Endothelial cell of umbilical vein (primary cell): ENCODE measurements around the gene MDN1. TPM values are rescaled to one million over a fixed set of nuclear protein-coding genes. Genes with fewer than 3 reads are reported as not detected.

Source experiments
- BruUV-seq: library from RNA; stranded (reverse); fragments of 400-500 nt; replicated peaks from 2 replicates; lab custom pipeline; 2021; lab: Mats Ljungman, UMichigan
- CTCF ChIA-PET: fragments of 300-600, 350-600 bp; sonication (Branson Sonifier 250); formaldehyde crosslinking; loops from one replicate; lab custom pipeline; 2021; ENCODE audit warnings: antibody characterized with exemption, inconsistent platforms; lab: Charles Lee
- POLR2A ChIA-PET: fragments of 300-600, 350-600 bp; sonication (Branson Sonifier 250); formaldehyde crosslinking; loops from one replicate; lab custom pipeline; 2021; ENCODE audit warnings: antibody characterized with exemption, inconsistent platforms; lab: Charles Lee
- DNase-seq: peaks from one replicate; pipeline ENCODE4 v3.0.0-alpha.2; 2011; ENCODE audit warnings: low read depth, low spot score
- FAIRE-seq: peaks from 2 replicates; lab custom pipeline; 2011; peaks lifted over from hg19 to GRCh38; lab: Jason Lieb, UNC
- H2AFZ ChIP-seq: 2 replicates; pipeline ENCODE4 v1.6.0; 2012; ENCODE audit warnings: low read depth, low read length, control low read depth, inconsistent platforms
- H3K27ac ChIP-seq: 2 replicates; pipeline ENCODE4 v1.5.1; 2011; ENCODE audit warnings: low read depth, mild to moderate bottlenecking, control low read depth, low read length, moderate library complexity; ENCODE audit not compliant: insufficient read depth
- H3K27me3 ChIP-seq, 2 experiments: 2 replicates each; pipeline versions ENCODE4 v1.6.0 to v1.6.1; 2011; ENCODE audit warnings: low read length in 2 of 2, mixed read lengths in 1 of 2; ENCODE audit not compliant: control insufficient read depth in 2 of 2, insufficient read depth in 2 of 2
- H3K36me3 ChIP-seq, 2 experiments: 2 replicates in 1 of 2; 3 replicates in 1 of 2; pipeline ENCODE4 v1.5.1; 2011; ENCODE audit warnings: low read length in 2 of 2, mild to moderate bottlenecking in 1 of 2, moderate library complexity in 1 of 2; ENCODE audit not compliant: control insufficient read depth in 2 of 2, insufficient read depth in 2 of 2; ENCODE audit errors: extremely low read depth in 1 of 2
- H3K4me1 ChIP-seq: 3 replicates; pipeline ENCODE4 v1.5.1; 2011; ENCODE audit warnings: mild to moderate bottlenecking, low read length; ENCODE audit not compliant: control insufficient read depth, insufficient read depth; ENCODE audit errors: extremely low read depth
- H3K4me2 ChIP-seq: 2 replicates; pipeline ENCODE4 v1.6.1; 2011; ENCODE audit warnings: low read length, control low read depth, mixed read lengths; ENCODE audit not compliant: insufficient read depth
- H3K4me3 ChIP-seq, 3 experiments: fragments of 200-600 bp in 1 of 3; sonication (generic), shearing (Covaris generic) in 1 of 3; replicated peaks in 1 of 3; 2 replicates each; pipeline ENCODE4 v1.5.1; 2011 to 2016; ENCODE audit warnings: control low read depth in 3 of 3, low read length in 3 of 3, mild to moderate bottlenecking in 2 of 3, inconsistent platforms in 1 of 3, low read depth in 1 of 3, moderate library complexity in 1 of 3; ENCODE audit not compliant: insufficient read depth in 1 of 3
- H3K79me2 ChIP-seq: 2 replicates; pipeline ENCODE4 v1.6.0; 2012; ENCODE audit warnings: low read length, inconsistent platforms; ENCODE audit not compliant: control insufficient read depth, insufficient read depth
- H3K9ac ChIP-seq: replicated peaks from 2 replicates; pipeline ENCODE3; 2011; ENCODE audit warnings: low read length, control low read depth; ENCODE audit not compliant: insufficient read depth; ENCODE audit errors: extremely low read depth
- H3K9me1 ChIP-seq: replicated peaks from 3 replicates; pipeline ENCODE4 v1.6.0; 2011; ENCODE audit warnings: mild to moderate bottlenecking, low read length; ENCODE audit not compliant: control insufficient read depth, insufficient read depth; ENCODE audit errors: extremely low read depth
- H3K9me3 ChIP-seq: replicated peaks from 2 replicates; pipeline ENCODE4 v1.5.1; 2012; ENCODE audit warnings: low read length, inconsistent platforms; ENCODE audit not compliant: control insufficient read depth, insufficient read depth
- H4K20me1 ChIP-seq: replicated peaks from 2 replicates; pipeline ENCODE3; 2011; ENCODE audit warnings: mild to moderate bottlenecking, low read length; ENCODE audit not compliant: control insufficient read depth, insufficient read depth; ENCODE audit errors: extremely low read depth
- EZH2 ChIP-seq: IDR thresholded peaks from 2 replicates; pipeline ENCODE4 v1.6.1; 2012; ENCODE audit warnings: borderline replicate concordance, low read depth, mild to moderate bottlenecking, moderate library complexity, low read length, inconsistent platforms; ENCODE audit not compliant: severe bottlenecking
- FOS ChIP-seq: IDR thresholded peaks from 2 replicates; pipeline ENCODE4 v1.6.1; 2011; ENCODE audit warnings: mild to moderate bottlenecking, low read length, moderate library complexity, borderline replicate concordance; ENCODE audit not compliant: insufficient read depth
- GATA2 ChIP-seq: IDR thresholded peaks from 2 replicates; pipeline ENCODE4 v1.7.0; 2011; ENCODE audit warnings: low read depth, mild to moderate bottlenecking, moderate library complexity, mixed read lengths, low read length; ENCODE audit not compliant: insufficient read length, insufficient read depth
- MYC ChIP-seq: IDR thresholded peaks from one replicate; pipeline ENCODE4 v1.6.1; 2011; ENCODE audit warnings: mild to moderate bottlenecking, low read depth, low read length
- POLR2A ChIP-seq: IDR thresholded peaks from 2 replicates; pipeline ENCODE4 v1.6.1; 2012; ENCODE audit warnings: low read depth, mild to moderate bottlenecking, control low read depth, low read length
- POLR2AphosphoS5 ChIP-seq: IDR thresholded peaks from 2 replicates; pipeline ENCODE4 v1.6.1; 2012; ENCODE audit warnings: low read depth, mild to moderate bottlenecking, control low read depth, low read length, moderate library complexity; ENCODE audit not compliant: insufficient read depth
- dilution Hi-C: fragments of 300-500 bp; cut with MboI; formaldehyde crosslinking; loops from one replicate; pipeline ENCODE4 v1.15.0; 2019; ENCODE audit warnings: low sequenced_read_pairs; ENCODE audit not compliant: extremely low pct_ligation_motif_present
- intact Hi-C: fragments of 100-400 bp; cut with micrococcal nuclease; formaldehyde crosslinking; loops from one replicate; pipeline ENCODE4 v1.10.0; 2022
- polyA plus RNA-seq, 4 experiments: library from polyadenylated mRNA; depleted of rRNA in 3 of 4; stranded (reverse) in 3 of 4; unstranded in 1 of 4; fragments of >200 nt; gene quantifications; 2 replicates each; pipeline versions ENCODE4 v1.2.1 to v1.2.3, GENCODE V29; 2011 to 2012; ENCODE audit warnings: missing spikeins in 1 of 4
- total RNA-seq: library from RNA; stranded (reverse); gene quantifications from 2 replicates; pipeline ENCODE4 v1.2.3, GENCODE V29; 2021
- TF ChIP-seq, protein P1 (sequence below): IDR thresholded peaks from 2 replicates; pipeline ENCODE4 v1.6.1; 2011; ENCODE audit not compliant: insufficient read depth, insufficient read length
- TF ChIP-seq, protein P2 (sequence below), 2 donors: IDR thresholded peaks; 1 replicate in 1 of 2; 2 replicates in 1 of 2; pipeline ENCODE4 v1.5.1; 2011; ENCODE audit warnings: low read length in 2 of 2, mild to moderate bottlenecking in 2 of 2, moderate library complexity in 2 of 2, control low read depth in 1 of 2, inconsistent platforms in 1 of 2, low read depth in 1 of 2; ENCODE audit not compliant: insufficient read depth in 1 of 2; ENCODE audit errors: extremely low read depth in 1 of 2

Gene MDN1
- total and polyA plus RNA-seq, 2 donors (not counting 3 experiments of a cell fraction or from before 2014, with no cell fraction given), result 9.2 to 39.6 TPM

DNA sequence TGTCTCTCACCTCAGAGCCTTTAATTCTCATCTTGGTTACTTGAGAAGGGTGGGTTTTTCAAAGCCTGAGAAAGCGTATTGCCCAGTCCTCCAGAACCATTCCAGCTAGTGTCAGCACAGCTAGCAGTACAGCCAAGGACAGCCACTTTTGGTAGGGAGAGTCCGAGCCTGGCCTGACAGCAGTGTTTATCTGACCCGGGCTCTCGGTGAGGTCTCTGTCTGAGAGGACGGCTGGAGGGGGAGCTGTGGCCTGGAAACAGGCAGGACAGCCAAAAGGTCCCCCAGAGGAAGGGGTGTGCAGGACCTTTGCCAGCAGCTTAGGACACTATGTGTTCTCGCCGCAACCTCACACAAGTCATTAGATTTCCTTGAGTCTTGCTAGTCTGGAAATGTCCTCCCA lies 219.9 kb downstream of the MDN1 start:
- TF ChIP-seq POLR2AphosphoS5, result no peak
- TF ChIP-seq MYC, result no peak
- no peak for TF ChIP-seq EZH2
- TF ChIP-seq, protein P1, sequence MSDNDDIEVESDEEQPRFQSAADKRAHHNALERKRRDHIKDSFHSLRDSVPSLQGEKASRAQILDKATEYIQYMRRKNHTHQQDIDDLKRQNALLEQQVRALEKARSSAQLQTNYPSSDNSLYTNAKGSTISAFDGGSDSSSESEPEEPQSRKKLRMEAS, result no peak
- no peak for TF ChIP-seq POLR2A
- TF ChIP-seq GATA2, result no peak
- TF ChIP-seq, protein P2, sequence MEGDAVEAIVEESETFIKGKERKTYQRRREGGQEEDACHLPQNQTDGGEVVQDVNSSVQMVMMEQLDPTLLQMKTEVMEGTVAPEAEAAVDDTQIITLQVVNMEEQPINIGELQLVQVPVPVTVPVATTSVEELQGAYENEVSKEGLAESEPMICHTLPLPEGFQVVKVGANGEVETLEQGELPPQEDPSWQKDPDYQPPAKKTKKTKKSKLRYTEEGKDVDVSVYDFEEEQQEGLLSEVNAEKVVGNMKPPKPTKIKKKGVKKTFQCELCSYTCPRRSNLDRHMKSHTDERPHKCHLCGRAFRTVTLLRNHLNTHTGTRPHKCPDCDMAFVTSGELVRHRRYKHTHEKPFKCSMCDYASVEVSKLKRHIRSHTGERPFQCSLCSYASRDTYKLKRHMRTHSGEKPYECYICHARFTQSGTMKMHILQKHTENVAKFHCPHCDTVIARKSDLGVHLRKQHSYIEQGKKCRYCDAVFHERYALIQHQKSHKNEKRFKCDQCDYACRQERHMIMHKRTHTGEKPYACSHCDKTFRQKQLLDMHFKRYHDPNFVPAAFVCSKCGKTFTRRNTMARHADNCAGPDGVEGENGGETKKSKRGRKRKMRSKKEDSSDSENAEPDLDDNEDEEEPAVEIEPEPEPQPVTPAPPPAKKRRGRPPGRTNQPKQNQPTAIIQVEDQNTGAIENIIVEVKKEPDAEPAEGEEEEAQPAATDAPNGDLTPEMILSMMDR (IDR thresholded peaks at IDR 0.05; ENCODE audit: extremely low read depth in 1 of 2, insufficient read depth in 1 of 2, low read depth in 1 of 2, low read length in 2 of 2), result no peak
- no peak for TF ChIP-seq FOS
- H3K27ac ChIP-seq, result no peak overlapping the region
- H3K9me1 ChIP-seq, result no peaks in the 10 kb centered on the region
- H3K4me2 ChIP-seq, result no peak overlapping the region
- peaks cover 0 to 2% of the 10 kb centered on the region in 2 experiments for H3K27me3 ChIP-seq
- H3K4me1 ChIP-seq, result no peaks in the 10 kb centered on the region
- ChIA-PET CTCF (interaction anchor here (1.7 kb wide), 1 partner anchor 10 kb away, joined by 7 read pairs; no protein-coding TSS in a partner anchor), POLR2A (interaction anchor here (0.6 kb wide), 1 partner anchor 292 kb away, joined by 5 read pairs; no protein-coding TSS in a partner anchor)
- H3K4me3 ChIP-seq, result no peak overlapping the region
- no peak for FAIRE-seq
- no peak overlapping the region for H2AFZ ChIP-seq
- no peaks in the 10 kb centered on the region for H3K79me2 ChIP-seq
- no peak overlapping the region for H3K9ac ChIP-seq
- no TSS peak for BruUV-seq
- no peaks in the 10 kb centered on the region for H3K36me3 ChIP-seq
- no peaks in the 10 kb centered on the region for H4K20me1 ChIP-seq
- no peak for DNase-seq
- dilution Hi-C loops (no loop called here), intact Hi-C loops (no loop called here)
- H3K9me3 ChIP-seq, result no peaks in the 10 kb centered on the region
